ENCODE measurements around the gene PLCH1.

GRCh38 chr3:155744626-155745324, at the start of gene PLCH1:
- TF ChIP-seq CTCF (IDR thresholded peaks at IDR 0.05 in 2 of 3, conservative IDR thresholded peaks at IDR 0.05 in 1 of 3; ENCODE audit: control insufficient read depth in 2 of 3, extremely low read depth in 1 of 3, insufficient read depth in 1 of 3, low read depth in 3 of 3, low read length in 3 of 3) (no peak), PML (IDR thresholded peaks at IDR 0.05; ENCODE audit: low read length) (no peak), RELA (IDR thresholded peaks at IDR 0.05; ENCODE audit: borderline replicate concordance, partially characterized antibody) (no peak), E2F4 (IDR thresholded peaks at IDR 0.05; ENCODE audit: low read depth, low read length) (no peak)
